Measurements from ENCODE around the gene MPLKIP. TPM values are rescaled to one million over a fixed set of nuclear protein-coding genes. Genes with fewer than 3 reads are reported as not detected.

The MPLKIP gene
- polyA plus RNA-seq, 1 experiment, result 31.1 TPM

DNA sequence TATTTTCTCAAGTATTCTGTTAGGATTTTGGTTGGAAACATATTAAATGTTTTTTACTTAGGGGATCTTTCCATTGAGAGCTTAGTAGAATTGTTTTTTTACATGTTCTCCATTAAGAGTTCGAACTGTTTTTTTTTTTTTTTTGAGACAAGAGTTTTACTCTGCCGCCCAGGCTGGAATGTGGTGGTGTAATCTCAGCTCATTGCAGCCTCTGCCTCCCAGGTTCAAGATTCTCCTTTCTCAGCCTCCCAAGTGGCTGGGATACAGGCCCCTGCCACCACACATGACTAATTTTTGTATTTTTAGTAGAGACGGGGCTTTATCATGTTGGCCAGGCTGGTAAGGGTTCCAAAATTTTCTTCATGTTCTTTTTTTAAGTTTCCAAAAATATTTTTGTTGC is 33.2 kb downstream of the MPLKIP start:
- DNase-seq (ENCODE audit: low read depth, low spot score), result no peak
- TF ChIP-seq, protein P1, sequence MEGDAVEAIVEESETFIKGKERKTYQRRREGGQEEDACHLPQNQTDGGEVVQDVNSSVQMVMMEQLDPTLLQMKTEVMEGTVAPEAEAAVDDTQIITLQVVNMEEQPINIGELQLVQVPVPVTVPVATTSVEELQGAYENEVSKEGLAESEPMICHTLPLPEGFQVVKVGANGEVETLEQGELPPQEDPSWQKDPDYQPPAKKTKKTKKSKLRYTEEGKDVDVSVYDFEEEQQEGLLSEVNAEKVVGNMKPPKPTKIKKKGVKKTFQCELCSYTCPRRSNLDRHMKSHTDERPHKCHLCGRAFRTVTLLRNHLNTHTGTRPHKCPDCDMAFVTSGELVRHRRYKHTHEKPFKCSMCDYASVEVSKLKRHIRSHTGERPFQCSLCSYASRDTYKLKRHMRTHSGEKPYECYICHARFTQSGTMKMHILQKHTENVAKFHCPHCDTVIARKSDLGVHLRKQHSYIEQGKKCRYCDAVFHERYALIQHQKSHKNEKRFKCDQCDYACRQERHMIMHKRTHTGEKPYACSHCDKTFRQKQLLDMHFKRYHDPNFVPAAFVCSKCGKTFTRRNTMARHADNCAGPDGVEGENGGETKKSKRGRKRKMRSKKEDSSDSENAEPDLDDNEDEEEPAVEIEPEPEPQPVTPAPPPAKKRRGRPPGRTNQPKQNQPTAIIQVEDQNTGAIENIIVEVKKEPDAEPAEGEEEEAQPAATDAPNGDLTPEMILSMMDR (IDR thresholded peaks at IDR 0.05; ENCODE audit: low read depth, low read length), result no peak
- Histone ChIP-seq H3K4me3 (ENCODE audit: low read depth, low read length) (no peak overlapping the region), H3K9me3 (ENCODE audit: control insufficient read depth, insufficient read depth, low read length) (no peaks in the 10 kb centered on the region), H3K27me3 (ENCODE audit: control insufficient read depth, insufficient read depth, low read length) (no peaks in the 10 kb centered on the region), H3K27ac (ENCODE audit: low read depth, low read length) (no peak overlapping the region)
- ChIA-PET POLR2A (interaction anchor here (0.6 kb wide), 1 partner anchor 65 kb away, joined by 5 read pairs; no protein-coding TSS in a partner anchor), CTCF (interaction anchor here (0.7 to 1.0 kb wide), 2 partner anchors 34 to 51 kb away, joined by 3 to 4 read pairs; partner anchors contain the start of genes MPLKIP and SUGCT)

DNA sequence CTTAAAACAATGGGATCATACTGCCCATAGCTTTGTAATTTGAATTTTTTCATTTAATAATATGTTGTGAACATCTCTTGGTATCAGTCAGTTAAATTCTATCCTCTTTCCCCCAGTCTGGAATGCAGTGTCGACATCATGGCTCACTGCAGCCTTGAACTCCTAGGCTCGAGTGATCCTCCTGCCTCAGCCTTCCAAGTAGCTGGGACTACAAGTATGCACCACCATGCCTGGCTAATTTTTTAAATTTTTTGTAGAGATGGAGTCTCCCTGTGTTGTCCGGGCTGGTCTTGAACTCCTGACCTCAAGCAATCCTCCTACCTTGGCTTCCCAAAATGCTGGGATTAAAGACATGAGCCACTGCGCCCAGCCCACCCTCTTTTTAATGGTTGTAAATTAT is 34.6 kb downstream of the MPLKIP start:
- Histone ChIP-seq H3K27ac (ENCODE audit: low read depth, low read length) (no peak overlapping the region), H3K4me3 (ENCODE audit: low read depth, low read length) (no peak overlapping the region), H3K27me3 (ENCODE audit: control insufficient read depth, insufficient read depth, low read length) (no peaks in the 10 kb centered on the region), H3K9me3 (ENCODE audit: control insufficient read depth, insufficient read depth, low read length) (no peaks in the 10 kb centered on the region)
- no peak for DNase-seq (ENCODE audit: low read depth, low spot score)
- TF ChIP-seq, protein P1 (IDR thresholded peaks at IDR 0.05; ENCODE audit: low read depth, low read length), result no peak
- ChIA-PET POLR2A (interaction anchor here (1.1 kb wide), 1 partner anchor 35 kb away, joined by 5 read pairs; the partner anchor contains the start of genes MPLKIP and SUGCT), CTCF (no interaction called here)

DNA sequence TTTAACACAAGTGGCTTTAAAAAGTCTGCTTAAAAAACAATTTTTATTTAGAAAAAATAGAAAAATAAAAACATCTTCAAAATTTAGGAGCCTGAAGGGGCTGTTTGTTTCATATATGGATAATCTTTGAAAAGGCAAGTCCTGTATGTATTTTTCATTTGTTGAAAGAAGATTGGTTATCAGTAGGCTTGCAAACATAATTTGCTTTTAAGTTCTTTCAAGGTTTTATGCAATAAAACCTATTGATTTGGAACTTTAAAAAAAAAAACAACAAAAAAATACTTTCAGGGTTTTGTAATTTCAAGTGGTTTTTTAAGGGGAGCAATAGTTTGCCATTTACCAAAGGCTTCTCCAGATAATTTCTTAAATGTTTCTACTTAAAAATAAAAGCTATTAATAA is 35.6 kb downstream of the MPLKIP start:
- ChIA-PET POLR2A (interaction anchor here (1.3 kb wide), 1 partner anchor 36 kb away, joined by 3 read pairs; the partner anchor contains the start of genes MPLKIP and SUGCT), CTCF (interaction anchor here (0.9 to 1.0 kb wide), 3 partner anchors 46 to 203 kb away, joined by 3 to 4 read pairs (median 4); no protein-coding TSS in a partner anchor)
- H3K9me3 ChIP-seq (ENCODE audit: control insufficient read depth, insufficient read depth, low read length), result no peaks in the 10 kb centered on the region

DNA sequence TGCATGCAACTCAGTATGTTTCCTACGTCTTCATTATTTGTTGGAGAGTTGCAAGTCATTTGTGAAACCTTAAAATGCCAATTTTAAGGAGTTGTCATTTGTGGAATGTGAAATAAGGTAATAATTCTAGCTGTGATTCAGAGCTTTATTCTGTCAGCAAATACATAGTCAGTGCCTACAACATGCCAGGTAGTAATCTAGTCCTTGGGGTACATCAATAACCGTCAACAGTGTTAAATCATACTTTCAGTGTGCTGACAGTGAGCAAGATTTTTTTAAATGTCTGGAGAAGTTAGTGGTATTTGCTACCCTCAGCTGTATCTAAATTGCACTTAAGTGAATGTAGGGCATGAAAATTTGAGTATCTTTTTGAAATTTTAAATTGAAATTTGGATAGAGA is 36.7 kb downstream of the MPLKIP start:
- CTCF ChIA-PET, result interaction anchor here (0.9 to 1.0 kb wide), 3 partner anchors 45 to 202 kb away, joined by 3 to 4 read pairs (median 4); no protein-coding TSS in a partner anchor
- POLR2A ChIA-PET, result interaction anchor here (1.3 kb wide), 1 partner anchor 37 kb away, joined by 3 read pairs; the partner anchor contains the start of genes MPLKIP and SUGCT
- Histone ChIP-seq H3K27ac (ENCODE audit: low read depth, low read length) (no peak overlapping the region), H3K27me3 (ENCODE audit: control insufficient read depth, insufficient read depth, low read length) (no peaks in the 10 kb centered on the region), H3K4me3 (ENCODE audit: low read depth, low read length) (no peak overlapping the region), H3K9me3 (ENCODE audit: control insufficient read depth, insufficient read depth, low read length) (no peaks in the 10 kb centered on the region)
- DNase-seq (ENCODE audit: low read depth, low spot score), result no peak
- TF ChIP-seq, protein P1 (IDR thresholded peaks at IDR 0.05; ENCODE audit: low read depth, low read length), result no peak

More for the DNA sequence above, 35.6 kb downstream of the MPLKIP start:
- no peak overlapping the region for H3K4me3 ChIP-seq (ENCODE audit: low read depth, low read length)
- DNase-seq (ENCODE audit: low read depth, low spot score), result no peak
- TF ChIP-seq, protein P1 (IDR thresholded peaks at IDR 0.05; ENCODE audit: low read depth, low read length), result no peak
- no peaks in the 10 kb centered on the region for H3K27me3 ChIP-seq (ENCODE audit: control insufficient read depth, insufficient read depth, low read length)
- H3K27ac ChIP-seq (ENCODE audit: low read depth, low read length), result no peak overlapping the region

DNA sequence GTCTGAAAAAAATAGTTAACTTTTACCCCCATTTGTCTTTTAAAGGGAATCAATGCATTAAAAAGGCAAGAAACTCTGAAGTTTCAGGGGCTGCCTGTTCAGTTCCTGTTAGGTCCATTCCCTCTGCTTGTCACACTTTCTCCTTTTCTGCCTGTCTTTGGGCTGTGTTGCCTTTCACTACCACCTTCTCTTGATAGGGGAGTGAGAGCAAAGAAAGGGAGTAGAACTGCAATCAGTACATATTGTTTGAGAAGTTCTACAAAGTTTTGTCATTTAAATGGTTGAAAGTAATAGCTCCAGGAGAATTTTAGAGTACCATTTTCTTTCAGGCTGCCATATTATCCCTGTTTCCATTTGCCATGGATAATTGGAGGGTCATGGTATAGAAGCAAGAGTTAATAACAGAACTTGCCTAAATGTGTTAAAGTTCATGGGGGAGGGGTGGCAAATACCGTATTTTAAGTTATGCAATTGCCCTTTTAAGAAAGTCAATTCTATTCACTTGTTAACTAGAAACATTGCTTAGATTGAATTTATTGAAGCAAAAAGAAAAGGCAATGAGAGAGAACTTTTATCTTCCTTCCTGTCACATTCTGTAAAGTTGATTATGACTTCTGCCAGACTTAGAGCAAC is 38.6 kb downstream of the MPLKIP start:
- no peaks in the 10 kb centered on the region for H3K9me3 ChIP-seq (ENCODE audit: control insufficient read depth, insufficient read depth, low read length)
- no peak for DNase-seq (ENCODE audit: low read depth, low spot score)
- POLR2A ChIA-PET, result no interaction called here
- no peak overlapping the region for H3K4me3 ChIP-seq (ENCODE audit: low read depth, low read length)
- H3K27me3 ChIP-seq (ENCODE audit: control insufficient read depth, insufficient read depth, low read length), result no peaks in the 10 kb centered on the region
- CTCF ChIA-PET, result no interaction called here
- TF ChIP-seq, protein P1 (IDR thresholded peaks at IDR 0.05; ENCODE audit: low read depth, low read length), result no peak
- no peak overlapping the region for H3K27ac ChIP-seq (ENCODE audit: low read depth, low read length)
